Suprapubic skin (tissue), 3 donors: ENCODE results near the gene HAGH.

Experiments
- POLR2AphosphoS5 ChIP-seq, 3 donors: sonication (generic); formaldehyde crosslinking; IDR thresholded peaks; one replicate each; pipeline ENCODE4 v1.6.1; 2017; ENCODE audit warnings: antibody characterized with exemption in 3 of 3
- TF ChIP-seq, protein P1 (sequence below), 2 donors: fragments of 200-600 bp in 1 of 2; fragments of 450-650 bp in 1 of 2; sonication (generic) in 1 of 2; IDR thresholded peaks; one replicate each; pipeline ENCODE4 v1.5.1; 2016 to 2019; ENCODE audit warnings: antibody characterized with exemption in 2 of 2, mild to moderate bottlenecking in 1 of 2, moderate library complexity in 1 of 2

DNA sequence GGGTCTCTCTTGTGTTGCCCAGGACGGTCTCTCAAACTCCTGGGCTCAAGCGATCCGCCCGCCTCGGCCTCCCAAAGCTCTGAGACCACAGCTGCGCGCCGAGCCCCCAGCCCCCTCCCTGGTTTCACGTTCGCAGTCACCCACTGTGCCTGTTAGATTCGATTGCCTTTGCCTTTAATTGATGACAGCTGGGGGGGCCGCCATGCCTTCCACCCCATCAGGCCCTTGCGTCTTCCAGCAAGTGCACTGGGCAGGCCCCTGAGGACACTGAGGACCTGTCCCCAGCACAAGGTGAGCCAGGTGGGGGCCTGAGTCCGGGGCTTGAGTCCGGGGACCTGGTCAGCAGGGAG is 36.4 kb downstream of the HAGH start:
- TF ChIP-seq, protein P1, sequence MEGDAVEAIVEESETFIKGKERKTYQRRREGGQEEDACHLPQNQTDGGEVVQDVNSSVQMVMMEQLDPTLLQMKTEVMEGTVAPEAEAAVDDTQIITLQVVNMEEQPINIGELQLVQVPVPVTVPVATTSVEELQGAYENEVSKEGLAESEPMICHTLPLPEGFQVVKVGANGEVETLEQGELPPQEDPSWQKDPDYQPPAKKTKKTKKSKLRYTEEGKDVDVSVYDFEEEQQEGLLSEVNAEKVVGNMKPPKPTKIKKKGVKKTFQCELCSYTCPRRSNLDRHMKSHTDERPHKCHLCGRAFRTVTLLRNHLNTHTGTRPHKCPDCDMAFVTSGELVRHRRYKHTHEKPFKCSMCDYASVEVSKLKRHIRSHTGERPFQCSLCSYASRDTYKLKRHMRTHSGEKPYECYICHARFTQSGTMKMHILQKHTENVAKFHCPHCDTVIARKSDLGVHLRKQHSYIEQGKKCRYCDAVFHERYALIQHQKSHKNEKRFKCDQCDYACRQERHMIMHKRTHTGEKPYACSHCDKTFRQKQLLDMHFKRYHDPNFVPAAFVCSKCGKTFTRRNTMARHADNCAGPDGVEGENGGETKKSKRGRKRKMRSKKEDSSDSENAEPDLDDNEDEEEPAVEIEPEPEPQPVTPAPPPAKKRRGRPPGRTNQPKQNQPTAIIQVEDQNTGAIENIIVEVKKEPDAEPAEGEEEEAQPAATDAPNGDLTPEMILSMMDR (IDR thresholded peaks at IDR 0.05), result no peak
- TF ChIP-seq POLR2AphosphoS5 (IDR thresholded peaks at IDR 0.05), result no peak
